MG63 (cell line): Measurements from ENCODE around the gene TCF25. TPM values are rescaled to one million over a fixed set of nuclear protein-coding genes. Genes with fewer than 3 reads are reported as not detected.

Source experiments
- DNase-seq: peaks from one replicate; pipeline ENCODE4 v3.0.0-alpha.2; 2020
- H3K27me3 ChIP-seq: fragments of 250-450 bp; sonication (Bioruptor Pico); 2 replicates; pipeline ENCODE4 v1.5.1; 2020; ENCODE audit warnings: mild to moderate bottlenecking, moderate library complexity
- H3K36me3 ChIP-seq: fragments of 250-450 bp; sonication (Bioruptor Pico); 2 replicates; pipeline ENCODE4 v1.5.1; 2020; ENCODE audit warnings: mild to moderate bottlenecking, moderate library complexity
- H3K4me3 ChIP-seq: fragments of 250-450 bp; sonication (Bioruptor Pico); 2 replicates; pipeline ENCODE4 v1.5.1; 2020; ENCODE audit warnings: mild to moderate bottlenecking, moderate library complexity
- H3K9me3 ChIP-seq: fragments of 250-450 bp; sonication (Bioruptor Pico); 2 replicates; pipeline ENCODE4 v1.5.1; 2020; ENCODE audit warnings: mild to moderate bottlenecking, moderate library complexity
- total RNA-seq: library from RNA; depleted of rRNA; stranded (reverse); fragments of >200 nt; shearing (Covaris generic); gene quantifications from 2 replicates; pipeline ENCODE4 v1.2.3, GENCODE V29; 2014; ENCODE audit warnings: low replicate concordance; rRNA removed

TCF25 gene
- total RNA-seq, 1 experiment from 2014 or later, result 71.3 TPM

GRCh38 chr16:89958596-89958995 is 85.2 kb downstream of the TCF25 start:
- no peak for DNase-seq
- Histone ChIP-seq H3K36me3 (peaks cover 96% of the 10 kb centered on the region), H3K4me3 (no peak overlapping the region), H3K9me3 (no peaks in the 10 kb centered on the region), H3K27me3 (no peaks in the 10 kb centered on the region)

GRCh38 chr16:89960966-89961365 is 87.6 kb downstream of the TCF25 start:
- no peak for DNase-seq
- Histone ChIP-seq H3K36me3 (peaks cover 91% of the 10 kb centered on the region), H3K27me3 (no peaks in the 10 kb centered on the region)

More at GRCh38 chr16:89960966-89961365, 87.6 kb downstream of the TCF25 start:
- Histone ChIP-seq H3K9me3 (no peaks in the 10 kb centered on the region), H3K4me3 (no peak overlapping the region)

Other genes with a start within 250 kb of the TCF25 start
- gene CHMP1A, start 215.9 kb upstream of the TCF25 start, total RNA-seq, result 83.9 and 97.0 TPM in 2 replicates
- gene SPATA33, start 215.8 kb upstream of the TCF25 start, total RNA-seq, result 6.6 and 13.7 TPM in 2 replicates
- gene CDK10, start 186.9 kb upstream of the TCF25 start, total RNA-seq, result 11.9 and 40.4 TPM in 2 replicates
- 12.6 and 18.4 TPM in 2 replicates for gene SPATA2L, start 171.9 kb upstream of the TCF25 start, total RNA-seq
- 6.4 and 7.2 TPM in 2 replicates for gene VPS9D1, start 152.7 kb upstream of the TCF25 start, total RNA-seq
- gene ZNF276, start 152.1 kb upstream of the TCF25 start, total RNA-seq, result 4.5 and 4.9 TPM in 2 replicates
- gene FANCA, start 56.9 kb upstream of the TCF25 start, total RNA-seq, result 11.9 and 13.1 TPM in 2 replicates
- 5.0 and 5.3 TPM in 2 replicates for gene SPIRE2, start 45.1 kb upstream of the TCF25 start, total RNA-seq
- gene MC1R, start 45.3 kb downstream of the TCF25 start, total RNA-seq, result 12.1 and 21.1 TPM in 2 replicates
- gene TUBB3, start 49.8 kb downstream of the TCF25 start, total RNA-seq, result 803 and 1,289 TPM in 2 replicates
- gene DEF8, start 75.2 kb downstream of the TCF25 start, total RNA-seq, result 357 and 571 TPM in 2 replicates
- 28.0 and 37.3 TPM in 2 replicates for gene DBNDD1, start 145.9 kb downstream of the TCF25 start, total RNA-seq
- gene PRDM7, start 203.7 kb downstream of the TCF25 start, total RNA-seq, result not detected in 2 replicates